HepG2 (cell line): ENCODE results near the gene COPS3. TPM values are rescaled to one million over a fixed set of nuclear protein-coding genes. Genes with fewer than 3 reads are reported as not detected.

Source experiments
- ELF4 ChIP-seq: sonication (generic); formaldehyde crosslinking; IDR thresholded peaks from 2 replicates; pipeline ENCODE4 v1.5.0; 2020; ENCODE audit warnings: missing genetic modification reagents, mild to moderate bottlenecking, moderate library complexity, borderline replicate concordance
- MYC ChIP-seq: sonication (generic); formaldehyde crosslinking; IDR thresholded peaks from 2 replicates; pipeline ENCODE4 v1.9.0; 2021; ENCODE audit warnings: missing genetic modification reagents, borderline replicate concordance
- NFATC3 ChIP-seq: sonication (generic); formaldehyde crosslinking; IDR thresholded peaks from 2 replicates; pipeline ENCODE4 v1.5.1; 2020; ENCODE audit warnings: mild to moderate bottlenecking, missing genetic modification reagents
- NFKB2 ChIP-seq: sonication (generic); formaldehyde crosslinking; IDR thresholded peaks from 2 replicates; pipeline ENCODE4 v1.4.0; 2020; ENCODE audit warnings: missing genetic modification reagents, borderline replicate concordance
- SATB2 ChIP-seq: sonication (generic); formaldehyde crosslinking; IDR thresholded peaks from 2 replicates; pipeline ENCODE4 v1.5.0; 2020; ENCODE audit warnings: missing genetic modification reagents
- SOX6 ChIP-seq, 2 experiments: fragments of 450-650 bp in 1 of 2; sonication (generic) in 1 of 2; formaldehyde crosslinking in 1 of 2; IDR thresholded peaks; 2 replicates each; pipeline versions ENCODE4 v1.4.0 to v1.6.1; 2017 to 2020; ENCODE audit warnings: antibody characterized with exemption in 1 of 2, mild to moderate bottlenecking in 1 of 2, missing genetic modification reagents in 1 of 2
- ZNF44 ChIP-seq: sonication (generic); formaldehyde crosslinking; IDR thresholded peaks from 2 replicates; pipeline ENCODE4 v1.5.1; 2020; ENCODE audit warnings: mild to moderate bottlenecking, missing genetic modification reagents
- ZNF530 ChIP-seq: sonication (generic); formaldehyde crosslinking; IDR thresholded peaks from 2 replicates; pipeline ENCODE4 v1.5.0; 2020; ENCODE audit warnings: low read depth, mild to moderate bottlenecking, missing genetic modification reagents
- ZNF766 ChIP-seq: sonication (generic); formaldehyde crosslinking; IDR thresholded peaks from 2 replicates; pipeline ENCODE4 v1.5.0; 2020; ENCODE audit warnings: missing genetic modification reagents, borderline replicate concordance
- polyA plus RNA-seq, 8 experiments: library from polyadenylated mRNA; depleted of rRNA in 3 of 8; stranded (reverse) in 7 of 8; unstranded in 1 of 8; fragments of >200 nt; fragmentation: Illumina TruSeq in 4 of 8; extraction: Trizol in 4 of 8; gene quantifications; 2 replicates each; pipeline versions ENCODE4 v1.2.1 to v1.2.3, GENCODE V29; 2011 to 2016; ENCODE audit warnings: low read depth in 4 of 8, missing spikeins in 1 of 8, mixed read lengths in 1 of 8; ENCODE audit not compliant: insufficient read depth in 1 of 8
- total RNA-seq, 5 experiments: library from RNA; depleted of rRNA; stranded (reverse); fragments of >200 nt; fragmentation: Illumina TruSeq; extraction: Trizol; gene quantifications; 2 replicates each; pipeline ENCODE4 v1.2.3, GENCODE V29; 2016; ENCODE audit warnings: low read depth in 1 of 5
- TF ChIP-seq, protein P1 (sequence below): sonication (generic); formaldehyde crosslinking; IDR thresholded peaks from 2 replicates; pipeline ENCODE4 v1.4.0; 2020; ENCODE audit warnings: mild to moderate bottlenecking, missing genetic modification reagents
- TF ChIP-seq, protein P2 (sequence below): sonication (generic); formaldehyde crosslinking; IDR thresholded peaks from 2 replicates; pipeline ENCODE4 v1.5.1; 2020; ENCODE audit warnings: mild to moderate bottlenecking, missing genetic modification reagents, moderate library complexity
- TF ChIP-seq, protein P3 (sequence below): sonication (generic); formaldehyde crosslinking; IDR thresholded peaks from 2 replicates; pipeline ENCODE4 v1.4.0; 2020; ENCODE audit warnings: mild to moderate bottlenecking, missing genetic modification reagents
- TF ChIP-seq, protein P4 (sequence below): sonication (generic); formaldehyde crosslinking; IDR thresholded peaks from 2 replicates; pipeline ENCODE4 v1.5.0; 2020; ENCODE audit warnings: mild to moderate bottlenecking, missing genetic modification reagents, borderline replicate concordance
- TF ChIP-seq, protein P5 (sequence below): sonication (generic); formaldehyde crosslinking; conservative IDR thresholded peaks from 2 replicates; pipeline ENCODE4 v1.8.0; 2022; ENCODE audit warnings: low read depth, missing genetic modification reagents
- TF ChIP-seq, protein P6 (sequence below): IDR thresholded peaks from 2 replicates; pipeline ENCODE4 v1.4.0; 2020; ENCODE audit warnings: mild to moderate bottlenecking, missing genetic modification reagents

COPS3 gene
- total and polyA plus RNA-seq, 2 of the 13 experiments (the other 11 are each of a cell fraction or from before 2014, with no cell fraction given): 46.3 to 103 TPM

DNA sequence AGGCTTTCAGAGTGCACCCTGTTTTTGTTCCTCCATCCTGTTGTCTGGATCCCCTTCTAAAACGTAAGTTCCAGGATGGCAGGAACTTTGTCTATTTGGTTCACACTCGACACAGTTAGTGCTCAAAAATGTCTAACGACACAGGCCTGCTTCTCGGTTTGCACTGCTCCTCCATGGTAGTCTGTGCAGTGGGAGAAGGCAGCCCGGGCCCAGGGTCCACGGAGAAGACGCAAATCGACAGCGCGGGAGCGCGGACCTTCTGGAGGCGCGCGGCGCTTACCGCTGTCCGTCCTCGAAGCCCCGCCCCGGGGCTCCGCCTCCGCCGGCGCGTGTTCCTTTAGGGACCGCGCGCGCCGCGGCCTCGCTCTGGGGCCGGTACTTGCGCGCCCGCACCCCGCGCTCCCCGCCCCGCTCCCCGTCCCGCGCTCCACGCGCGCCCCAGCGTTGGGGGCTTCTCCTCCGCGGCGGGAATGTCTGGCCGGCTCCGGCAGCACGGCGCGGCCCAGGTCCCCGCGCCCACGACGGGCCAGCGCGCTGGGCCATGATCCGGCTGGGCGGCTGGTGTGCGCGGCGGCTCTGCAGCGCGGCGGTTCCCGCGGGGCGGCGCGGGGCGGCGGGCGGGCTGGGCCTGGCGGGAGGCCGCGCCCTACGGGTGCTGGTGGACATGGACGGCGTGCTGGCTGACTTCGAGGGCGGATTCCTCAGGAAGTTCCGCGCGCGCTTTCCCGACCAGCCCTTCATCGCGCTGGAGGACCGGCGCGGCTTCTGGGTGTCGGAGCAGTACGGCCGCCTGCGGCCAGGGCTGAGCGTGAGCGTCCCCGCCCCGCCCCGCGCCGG lies 22.2 kb upstream of the COPS3 start, which contains the start of gene NT5M (continued):
- TF ChIP-seq, protein P1, sequence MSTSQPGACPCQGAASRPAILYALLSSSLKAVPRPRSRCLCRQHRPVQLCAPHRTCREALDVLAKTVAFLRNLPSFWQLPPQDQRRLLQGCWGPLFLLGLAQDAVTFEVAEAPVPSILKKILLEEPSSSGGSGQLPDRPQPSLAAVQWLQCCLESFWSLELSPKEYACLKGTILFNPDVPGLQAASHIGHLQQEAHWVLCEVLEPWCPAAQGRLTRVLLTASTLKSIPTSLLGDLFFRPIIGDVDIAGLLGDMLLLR (CRISPR knock-in tag): no peak
- TF ChIP-seq, protein P2, sequence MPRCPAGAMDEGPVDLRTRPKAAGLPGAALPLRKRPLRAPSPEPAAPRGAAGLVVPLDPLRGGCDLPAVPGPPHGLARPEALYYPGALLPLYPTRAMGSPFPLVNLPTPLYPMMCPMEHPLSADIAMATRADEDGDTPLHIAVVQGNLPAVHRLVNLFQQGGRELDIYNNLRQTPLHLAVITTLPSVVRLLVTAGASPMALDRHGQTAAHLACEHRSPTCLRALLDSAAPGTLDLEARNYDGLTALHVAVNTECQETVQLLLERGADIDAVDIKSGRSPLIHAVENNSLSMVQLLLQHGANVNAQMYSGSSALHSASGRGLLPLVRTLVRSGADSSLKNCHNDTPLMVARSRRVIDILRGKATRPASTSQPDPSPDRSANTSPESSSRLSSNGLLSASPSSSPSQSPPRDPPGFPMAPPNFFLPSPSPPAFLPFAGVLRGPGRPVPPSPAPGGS (CRISPR knock-in tag): 0 out of 2 replicates have a peak, but pooled peaks have one; percentile 17
- no peak for TF ChIP-seq ZNF44 (CRISPR knock-in tag)
- TF ChIP-seq, protein P3, sequence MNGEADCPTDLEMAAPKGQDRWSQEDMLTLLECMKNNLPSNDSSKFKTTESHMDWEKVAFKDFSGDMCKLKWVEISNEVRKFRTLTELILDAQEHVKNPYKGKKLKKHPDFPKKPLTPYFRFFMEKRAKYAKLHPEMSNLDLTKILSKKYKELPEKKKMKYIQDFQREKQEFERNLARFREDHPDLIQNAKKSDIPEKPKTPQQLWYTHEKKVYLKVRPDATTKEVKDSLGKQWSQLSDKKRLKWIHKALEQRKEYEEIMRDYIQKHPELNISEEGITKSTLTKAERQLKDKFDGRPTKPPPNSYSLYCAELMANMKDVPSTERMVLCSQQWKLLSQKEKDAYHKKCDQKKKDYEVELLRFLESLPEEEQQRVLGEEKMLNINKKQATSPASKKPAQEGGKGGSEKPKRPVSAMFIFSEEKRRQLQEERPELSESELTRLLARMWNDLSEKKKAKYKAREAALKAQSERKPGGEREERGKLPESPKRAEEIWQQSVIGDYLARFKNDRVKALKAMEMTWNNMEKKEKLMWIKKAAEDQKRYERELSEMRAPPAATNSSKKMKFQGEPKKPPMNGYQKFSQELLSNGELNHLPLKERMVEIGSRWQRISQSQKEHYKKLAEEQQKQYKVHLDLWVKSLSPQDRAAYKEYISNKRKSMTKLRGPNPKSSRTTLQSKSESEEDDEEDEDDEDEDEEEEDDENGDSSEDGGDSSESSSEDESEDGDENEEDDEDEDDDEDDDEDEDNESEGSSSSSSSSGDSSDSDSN (CRISPR knock-in tag): peak; percentile 68
- TF ChIP-seq, protein P4, sequence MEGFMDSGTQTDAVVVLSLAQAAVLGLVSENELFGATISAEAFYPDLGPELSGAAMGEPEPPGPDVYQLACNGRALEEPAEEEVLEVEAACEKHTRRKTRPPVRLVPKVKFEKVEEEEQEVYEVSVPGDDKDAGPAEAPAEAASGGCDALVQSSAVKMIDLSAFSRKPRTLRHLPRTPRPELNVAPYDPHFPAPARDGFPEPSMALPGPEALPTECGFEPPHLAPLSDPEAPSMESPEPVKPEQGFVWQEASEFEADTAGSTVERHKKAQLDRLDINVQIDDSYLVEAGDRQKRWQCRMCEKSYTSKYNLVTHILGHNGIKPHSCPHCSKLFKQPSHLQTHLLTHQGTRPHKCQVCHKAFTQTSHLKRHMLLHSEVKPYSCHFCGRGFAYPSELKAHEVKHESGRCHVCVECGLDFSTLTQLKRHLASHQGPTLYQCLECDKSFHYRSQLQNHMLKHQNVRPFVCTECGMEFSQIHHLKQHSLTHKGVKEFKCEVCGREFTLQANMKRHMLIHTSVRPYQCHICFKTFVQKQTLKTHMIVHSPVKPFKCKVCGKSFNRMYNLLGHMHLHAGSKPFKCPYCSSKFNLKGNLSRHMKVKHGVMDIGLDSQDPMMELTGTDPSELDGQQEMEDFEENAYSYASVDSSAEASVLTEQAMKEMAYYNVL (CRISPR knock-in tag): no peak
- TF ChIP-seq ZNF530 (CRISPR knock-in tag): no peak
- TF ChIP-seq SATB2 (CRISPR knock-in tag): 0 out of 2 replicates have a peak, but pooled peaks have one; percentile 40
- no peak for TF ChIP-seq ELF4 (CRISPR knock-in tag)
- TF ChIP-seq, protein P5, sequence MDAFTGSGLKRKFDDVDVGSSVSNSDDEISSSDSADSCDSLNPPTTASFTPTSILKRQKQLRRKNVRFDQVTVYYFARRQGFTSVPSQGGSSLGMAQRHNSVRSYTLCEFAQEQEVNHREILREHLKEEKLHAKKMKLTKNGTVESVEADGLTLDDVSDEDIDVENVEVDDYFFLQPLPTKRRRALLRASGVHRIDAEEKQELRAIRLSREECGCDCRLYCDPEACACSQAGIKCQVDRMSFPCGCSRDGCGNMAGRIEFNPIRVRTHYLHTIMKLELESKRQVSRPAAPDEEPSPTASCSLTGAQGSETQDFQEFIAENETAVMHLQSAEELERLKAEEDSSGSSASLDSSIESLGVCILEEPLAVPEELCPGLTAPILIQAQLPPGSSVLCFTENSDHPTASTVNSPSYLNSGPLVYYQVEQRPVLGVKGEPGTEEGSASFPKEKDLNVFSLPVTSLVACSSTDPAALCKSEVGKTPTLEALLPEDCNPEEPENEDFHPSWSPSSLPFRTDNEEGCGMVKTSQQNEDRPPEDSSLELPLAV: no peak
- TF ChIP-seq MYC: peak; percentile 31; the same call in 1 of the 2 replicates
- 0 out of 2 replicates have a peak, but pooled peaks have one; percentile 30 for TF ChIP-seq NFATC3 (CRISPR knock-in tag)
- TF ChIP-seq ZNF766 (CRISPR knock-in tag): 0 out of 2 replicates have a peak, but pooled peaks have one; percentile 58
- TF ChIP-seq SOX6 (IDR thresholded peaks at IDR 0.05): no peak
- no peak for TF ChIP-seq SOX6 (CRISPR knock-in tag; IDR thresholded peaks at IDR 0.05)
- peak; percentile 67; the same call in 1 of the 2 replicates for TF ChIP-seq NFKB2 (CRISPR knock-in tag)
- TF ChIP-seq, protein P6, sequence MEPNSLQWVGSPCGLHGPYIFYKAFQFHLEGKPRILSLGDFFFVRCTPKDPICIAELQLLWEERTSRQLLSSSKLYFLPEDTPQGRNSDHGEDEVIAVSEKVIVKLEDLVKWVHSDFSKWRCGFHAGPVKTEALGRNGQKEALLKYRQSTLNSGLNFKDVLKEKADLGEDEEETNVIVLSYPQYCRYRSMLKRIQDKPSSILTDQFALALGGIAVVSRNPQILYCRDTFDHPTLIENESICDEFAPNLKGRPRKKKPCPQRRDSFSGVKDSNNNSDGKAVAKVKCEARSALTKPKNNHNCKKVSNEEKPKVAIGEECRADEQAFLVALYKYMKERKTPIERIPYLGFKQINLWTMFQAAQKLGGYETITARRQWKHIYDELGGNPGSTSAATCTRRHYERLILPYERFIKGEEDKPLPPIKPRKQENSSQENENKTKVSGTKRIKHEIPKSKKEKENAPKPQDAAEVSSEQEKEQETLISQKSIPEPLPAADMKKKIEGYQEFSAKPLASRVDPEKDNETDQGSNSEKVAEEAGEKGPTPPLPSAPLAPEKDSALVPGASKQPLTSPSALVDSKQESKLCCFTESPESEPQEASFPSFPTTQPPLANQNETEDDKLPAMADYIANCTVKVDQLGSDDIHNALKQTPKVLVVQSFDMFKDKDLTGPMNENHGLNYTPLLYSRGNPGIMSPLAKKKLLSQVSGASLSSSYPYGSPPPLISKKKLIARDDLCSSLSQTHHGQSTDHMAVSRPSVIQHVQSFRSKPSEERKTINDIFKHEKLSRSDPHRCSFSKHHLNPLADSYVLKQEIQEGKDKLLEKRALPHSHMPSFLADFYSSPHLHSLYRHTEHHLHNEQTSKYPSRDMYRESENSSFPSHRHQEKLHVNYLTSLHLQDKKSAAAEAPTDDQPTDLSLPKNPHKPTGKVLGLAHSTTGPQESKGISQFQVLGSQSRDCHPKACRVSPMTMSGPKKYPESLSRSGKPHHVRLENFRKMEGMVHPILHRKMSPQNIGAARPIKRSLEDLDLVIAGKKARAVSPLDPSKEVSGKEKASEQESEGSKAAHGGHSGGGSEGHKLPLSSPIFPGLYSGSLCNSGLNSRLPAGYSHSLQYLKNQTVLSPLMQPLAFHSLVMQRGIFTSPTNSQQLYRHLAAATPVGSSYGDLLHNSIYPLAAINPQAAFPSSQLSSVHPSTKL (CRISPR knock-in tag): 0 out of 2 replicates have a peak, but pooled peaks have one; percentile 10
